ENCODE results near the gene MAP3K5.

The MAP3K5 gene

DNA sequence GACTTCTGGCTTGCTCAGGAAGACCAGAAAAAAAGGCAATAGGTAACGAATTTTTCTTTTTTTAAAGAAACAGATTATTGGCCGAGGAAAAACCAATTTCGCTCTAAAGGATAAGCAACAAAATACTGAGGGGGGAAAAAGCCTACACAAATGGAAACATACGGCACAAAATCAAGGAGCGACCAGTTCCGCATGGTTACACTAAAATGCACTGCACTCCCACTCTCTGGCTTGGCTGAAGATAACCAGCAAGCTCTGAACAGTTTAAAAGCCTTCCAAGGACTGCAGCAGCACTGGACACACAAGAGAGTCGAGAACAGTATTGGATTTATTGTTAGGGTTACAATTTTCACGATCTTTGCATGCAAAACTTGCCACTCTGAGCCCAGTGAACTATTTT lies 241.2 kb downstream of the MAP3K5 start:
- H3K36me3 ChIP-seq (ENCODE audit: control insufficient read depth, insufficient read depth, low read length), result no peaks in the 10 kb centered on the region
- no peaks in the 10 kb centered on the region for H3K9me3 ChIP-seq (ENCODE audit: control insufficient read depth, low read length)
- peak overlapping the region; percentile 66 for H3K4me3 ChIP-seq (ENCODE audit: low read length)
- peaks cover 29% of the 10 kb centered on the region for H3K4me1 ChIP-seq (ENCODE audit: control insufficient read depth, insufficient read depth, low read length)
- no peaks in the 10 kb centered on the region for H3K27me3 ChIP-seq (ENCODE audit: control insufficient read depth, insufficient read depth, low read length)
- peak overlapping the region; percentile 84 for H3K9ac ChIP-seq (ENCODE audit: low read length)

GRCh38 chr6:136550330-136551071 lies 241.8 kb downstream of the MAP3K5 start, which contains the start of gene MAP7:
Gene MAP7, minus strand, starts transcription at chr6:136550422. Its CDS starts 14 bp downstream, at chr6:136550408.
- Histone ChIP-seq H3K36me3 (ENCODE audit: control insufficient read depth, insufficient read depth, low read length) (no peaks in the 10 kb centered on the region), H3K27me3 (ENCODE audit: control insufficient read depth, insufficient read depth, low read length) (no peaks in the 10 kb centered on the region), H3K9ac (ENCODE audit: low read length) (peak within 1 kb of the TSS; percentile 84), H3K9me3 (ENCODE audit: control insufficient read depth, low read length) (no peaks in the 10 kb centered on the region), H3K4me1 (ENCODE audit: control insufficient read depth, insufficient read depth, low read length) (peaks cover 29% of the 10 kb centered on the region), H3K4me3 (ENCODE audit: low read length) (peak within 1 kb of the TSS; percentile 66)

DNA sequence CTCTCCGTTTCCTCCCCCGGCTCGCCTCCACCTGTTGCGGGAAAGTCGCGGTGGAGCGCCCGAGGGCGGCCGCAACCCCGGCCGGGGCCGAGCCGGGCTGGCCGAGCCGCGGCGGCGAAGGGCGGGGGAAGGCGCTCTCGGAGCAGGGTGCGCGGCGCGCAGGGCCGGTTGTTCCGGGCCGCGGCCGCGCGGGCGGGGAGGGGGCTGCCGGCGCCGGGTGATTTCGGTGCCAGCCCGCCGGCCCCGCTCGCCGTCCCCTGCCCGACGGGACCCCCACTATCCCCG lies 242.3 kb downstream of the MAP3K5 start:
- H3K4me3 ChIP-seq (ENCODE audit: low read length), result peak overlapping the region; percentile 53
- H3K4me1 ChIP-seq (ENCODE audit: control insufficient read depth, insufficient read depth, low read length), result peaks cover 29% of the 10 kb centered on the region
- H3K36me3 ChIP-seq (ENCODE audit: control insufficient read depth, insufficient read depth, low read length), result no peaks in the 10 kb centered on the region
- no peaks in the 10 kb centered on the region for H3K27me3 ChIP-seq (ENCODE audit: control insufficient read depth, insufficient read depth, low read length)
- H3K9me3 ChIP-seq (ENCODE audit: control insufficient read depth, low read length), result no peaks in the 10 kb centered on the region
- H3K9ac ChIP-seq (ENCODE audit: low read length), result peak overlapping the region; percentile 84

- H3K4me3 ChIP-seq (ENCODE audit: low read length), result peak overlapping the region; percentile 53
- H3K27me3 ChIP-seq (ENCODE audit: control insufficient read depth, insufficient read depth, low read length), result no peaks in the 10 kb centered on the region
- peaks cover 29% of the 10 kb centered on the region for H3K4me1 ChIP-seq (ENCODE audit: control insufficient read depth, insufficient read depth, low read length)
- peak overlapping the region; percentile 84 for H3K9ac ChIP-seq (ENCODE audit: low read length)
- no peaks in the 10 kb centered on the region for H3K9me3 ChIP-seq (ENCODE audit: control insufficient read depth, low read length)
- no peaks in the 10 kb centered on the region for H3K36me3 ChIP-seq (ENCODE audit: control insufficient read depth, insufficient read depth, low read length)
Observed at GRCh38 chr6:136549300-136550044, 242.8 kb downstream of the MAP3K5 start.

- Histone ChIP-seq H3K9ac (ENCODE audit: low read length) (peak overlapping the region; percentile 84), H3K27me3 (ENCODE audit: control insufficient read depth, insufficient read depth, low read length) (no peaks in the 10 kb centered on the region), H3K4me1 (ENCODE audit: control insufficient read depth, insufficient read depth, low read length) (peaks cover 29% of the 10 kb centered on the region), H3K9me3 (ENCODE audit: control insufficient read depth, low read length) (no peaks in the 10 kb centered on the region), H3K4me3 (ENCODE audit: low read length) (peak overlapping the region; percentile 53), H3K36me3 (ENCODE audit: control insufficient read depth, insufficient read depth, low read length) (no peaks in the 10 kb centered on the region)
Observed at GRCh38 chr6:136548582-136549299, 243.5 kb downstream of the MAP3K5 start.

DNA sequence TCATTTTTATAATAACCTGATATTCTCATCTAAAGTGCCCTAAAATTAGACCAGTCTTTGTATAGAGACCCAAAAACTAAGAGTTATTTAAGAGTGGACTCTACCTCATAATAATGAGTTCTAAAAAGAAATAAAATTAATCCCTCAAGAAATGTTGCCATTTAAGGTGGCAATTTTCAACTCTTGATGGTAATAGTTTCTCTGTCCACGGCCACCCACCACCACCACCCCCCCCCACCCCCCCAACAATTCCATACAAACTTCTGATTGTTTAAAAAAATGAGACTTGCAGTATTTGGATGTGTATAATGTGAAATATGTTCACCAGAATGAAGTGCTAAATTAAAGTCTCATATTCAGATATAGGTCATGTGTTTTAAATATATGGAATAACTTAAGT lies 244.4 kb downstream of the MAP3K5 start:
- H3K27me3 ChIP-seq (ENCODE audit: control insufficient read depth, insufficient read depth, low read length), result no peaks in the 10 kb centered on the region

GRCh38 chr6:136547336-136547735 lies 244.9 kb downstream of the MAP3K5 start:
- Histone ChIP-seq H3K4me1 (ENCODE audit: control insufficient read depth, insufficient read depth, low read length) (peaks cover 20% of the 10 kb centered on the region), H3K9ac (ENCODE audit: low read length) (no peak overlapping the region), H3K4me3 (ENCODE audit: low read length) (no peak overlapping the region)

More for the DNA sequence above, 244.4 kb downstream of the MAP3K5 start:
- Histone ChIP-seq H3K9me3 (ENCODE audit: control insufficient read depth, low read length) (no peaks in the 10 kb centered on the region), H3K36me3 (ENCODE audit: control insufficient read depth, insufficient read depth, low read length) (no peaks in the 10 kb centered on the region), H3K4me3 (ENCODE audit: low read length) (no peak overlapping the region), H3K4me1 (ENCODE audit: control insufficient read depth, insufficient read depth, low read length) (peaks cover 25% of the 10 kb centered on the region), H3K9ac (ENCODE audit: low read length) (no peak overlapping the region)

DNA sequence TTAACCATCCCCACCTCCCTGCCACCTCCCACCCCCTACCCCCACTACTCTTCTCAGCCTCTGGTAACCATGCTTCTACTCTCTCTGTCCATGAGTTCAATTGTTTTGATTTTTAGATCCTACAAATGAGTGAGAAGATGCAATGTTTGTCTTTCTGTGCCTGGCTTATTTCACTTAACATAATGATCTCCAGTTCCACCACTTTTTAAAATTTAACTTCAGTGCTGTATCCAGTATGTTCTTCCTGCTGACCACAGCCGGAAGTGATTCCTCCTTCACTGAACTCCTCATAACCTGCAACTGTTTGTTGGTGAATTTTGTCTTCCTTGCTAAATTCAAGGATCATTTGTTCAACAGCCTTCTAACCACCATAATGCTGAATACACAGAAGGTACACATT lies 245.9 kb downstream of the MAP3K5 start:
- H3K9ac ChIP-seq (ENCODE audit: low read length), result no peak overlapping the region
- H3K9me3 ChIP-seq (ENCODE audit: control insufficient read depth, low read length), result no peaks in the 10 kb centered on the region
- no peaks in the 10 kb centered on the region for H3K36me3 ChIP-seq (ENCODE audit: control insufficient read depth, insufficient read depth, low read length)
- H3K4me1 ChIP-seq (ENCODE audit: control insufficient read depth, insufficient read depth, low read length), result peaks cover 14% of the 10 kb centered on the region
- no peak overlapping the region for H3K4me3 ChIP-seq (ENCODE audit: low read length)
- no peaks in the 10 kb centered on the region for H3K27me3 ChIP-seq (ENCODE audit: control insufficient read depth, insufficient read depth, low read length)

More at GRCh38 chr6:136547336-136547735, 244.9 kb downstream of the MAP3K5 start:
- H3K36me3 ChIP-seq (ENCODE audit: control insufficient read depth, insufficient read depth, low read length), result no peaks in the 10 kb centered on the region
- no peaks in the 10 kb centered on the region for H3K9me3 ChIP-seq (ENCODE audit: control insufficient read depth, low read length)
- H3K27me3 ChIP-seq (ENCODE audit: control insufficient read depth, insufficient read depth, low read length), result no peaks in the 10 kb centered on the region

- Histone ChIP-seq H3K27me3 (ENCODE audit: control insufficient read depth, insufficient read depth, low read length) (no peaks in the 10 kb centered on the region), H3K4me1 (ENCODE audit: control insufficient read depth, insufficient read depth, low read length) (peaks cover 7% of the 10 kb centered on the region), H3K9ac (ENCODE audit: low read length) (no peak overlapping the region), H3K9me3 (ENCODE audit: control insufficient read depth, low read length) (no peaks in the 10 kb centered on the region), H3K36me3 (ENCODE audit: control insufficient read depth, insufficient read depth, low read length) (no peaks in the 10 kb centered on the region), H3K4me3 (ENCODE audit: low read length) (no peak overlapping the region)
Observed at GRCh38 chr6:136544326-136544725, 248.0 kb downstream of the MAP3K5 start.

DNA sequence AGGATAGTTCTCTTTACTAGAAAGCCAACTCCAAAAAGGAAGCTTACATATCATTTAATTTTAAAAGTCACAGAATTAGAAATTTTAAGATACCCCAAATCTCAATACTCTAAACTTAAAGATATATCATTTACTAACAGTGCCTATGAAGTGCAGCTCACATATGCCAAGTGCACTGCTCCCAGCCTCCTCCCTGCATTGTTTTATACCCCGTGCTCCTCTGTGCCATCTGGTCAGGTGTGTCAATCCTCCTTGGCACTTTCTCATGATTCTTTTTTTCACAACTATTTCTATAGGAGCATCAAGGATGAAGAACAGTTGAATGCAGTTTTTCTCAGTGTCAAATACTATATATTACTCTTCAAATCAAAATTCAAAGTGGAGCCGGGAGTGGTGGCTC lies 250.9 kb downstream of the MAP3K5 start:
- H3K9ac ChIP-seq (ENCODE audit: low read length), result no peak overlapping the region
- H3K36me3 ChIP-seq (ENCODE audit: control insufficient read depth, insufficient read depth, low read length), result no peaks in the 10 kb centered on the region
- H3K27me3 ChIP-seq (ENCODE audit: control insufficient read depth, insufficient read depth, low read length), result no peaks in the 10 kb centered on the region
- H3K9me3 ChIP-seq (ENCODE audit: control insufficient read depth, low read length), result no peaks in the 10 kb centered on the region
- no peak overlapping the region for H3K4me3 ChIP-seq (ENCODE audit: low read length)
- no peaks in the 10 kb centered on the region for H3K4me1 ChIP-seq (ENCODE audit: control insufficient read depth, insufficient read depth, low read length)

DNA sequence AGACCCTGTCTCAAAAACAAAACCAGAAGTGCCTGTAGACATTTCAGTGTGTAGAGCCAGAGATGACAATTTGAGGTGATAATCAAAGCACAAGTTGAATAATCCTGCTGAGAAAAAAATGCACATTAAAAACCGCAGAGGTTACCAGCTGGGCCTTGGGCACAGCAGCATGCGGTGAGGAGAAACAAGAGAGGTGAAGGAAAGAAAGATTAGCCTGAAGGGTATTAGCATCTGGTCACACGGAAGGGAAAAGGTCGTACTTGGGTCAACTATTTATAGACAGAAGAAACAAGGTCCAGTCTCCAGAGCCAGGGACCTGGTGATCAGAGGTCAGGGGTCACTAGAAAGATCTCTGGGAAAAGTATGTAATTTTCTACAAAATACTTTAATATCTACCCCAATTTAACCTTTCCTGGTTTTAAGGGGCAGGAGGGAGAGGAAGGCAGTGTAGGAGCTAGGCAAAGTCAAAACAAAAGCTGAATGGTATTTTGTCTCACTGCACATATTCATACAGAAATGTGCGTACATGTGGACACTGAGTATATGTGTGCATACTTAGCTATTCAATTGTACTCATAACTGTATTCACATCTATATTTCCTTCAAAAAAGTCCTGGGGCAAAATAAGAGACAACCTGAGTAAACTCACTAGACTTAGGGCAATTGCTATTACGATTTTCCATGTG lies 252.2 kb downstream of the MAP3K5 start:
- no peaks in the 10 kb centered on the region for H3K9me3 ChIP-seq (ENCODE audit: control insufficient read depth, low read length)
- no peaks in the 10 kb centered on the region for H3K36me3 ChIP-seq (ENCODE audit: control insufficient read depth, insufficient read depth, low read length)
- H3K4me3 ChIP-seq (ENCODE audit: low read length), result no peak overlapping the region

More for the DNA sequence above, 252.2 kb downstream of the MAP3K5 start:
- Histone ChIP-seq H3K27me3 (ENCODE audit: control insufficient read depth, insufficient read depth, low read length) (no peaks in the 10 kb centered on the region), H3K4me1 (ENCODE audit: control insufficient read depth, insufficient read depth, low read length) (no peaks in the 10 kb centered on the region), H3K9ac (ENCODE audit: low read length) (no peak overlapping the region)

All from mucosa of stomach (tissue), 1 donor.